ENCODE results near the gene SLC30A1.
A peak's percentile ranks its signal among the peaks of the same experiment; 100 is the strongest.
"Not testable (repeated sequence)": the region's sequence is repeated elsewhere in the genome, so short reads cannot be mapped to it uniquely, and the experiment has no call there.

SLC30A1 gene

GRCh38 chr1:211583011-211583992, 4.3 kb upstream of the SLC30A1 start:
- no peak for DNase-seq

- DNase-seq, result no peak
Observed at GRCh38 chr1:211581526-211581925, 2.6 kb upstream of the SLC30A1 start.

GRCh38 chr1:211580303-211580687, 1.3 kb upstream of the SLC30A1 start:
- DNase-seq, result no peak

GRCh38 chr1:211579440-211580302, 710 bp upstream of the SLC30A1 start:
- no peak for DNase-seq

- no peak for DNase-seq
Observed at GRCh38 chr1:211577819-211578639, 932 bp downstream of the SLC30A1 start.

- no peak for DNase-seq
Observed at GRCh38 chr1:211577277-211577818, 1.6 kb downstream of the SLC30A1 start.

GRCh38 chr1:211576717-211577116, 2.2 kb downstream of the SLC30A1 start:
- DNase-seq, result no peak

GRCh38 chr1:211574705-211575104, 4.3 kb downstream of the SLC30A1 start:
- no peak for DNase-seq

- no peak for DNase-seq
Observed at GRCh38 chr1:211571998-211572397, 7.0 kb downstream of the SLC30A1 start.

GRCh38 chr1:211570378-211570777, 8.6 kb downstream of the SLC30A1 start:
- not testable (repeated sequence) for DNase-seq

GRCh38 chr1:211566431-211567025, 12.4 kb downstream of the SLC30A1 start:
- DNase-seq, result no peak

- no peak for DNase-seq
Observed at GRCh38 chr1:211564084-211564483, 14.9 kb downstream of the SLC30A1 start.

- no peak for DNase-seq
Observed at GRCh38 chr1:211559222-211560010, 19.5 kb downstream of the SLC30A1 start.

GRCh38 chr1:211557894-211558625, 20.9 kb downstream of the SLC30A1 start:
- no peak for DNase-seq

GRCh38 chr1:211553549-211553948, 25.4 kb downstream of the SLC30A1 start:
- no peak for DNase-seq

GRCh38 chr1:211551638-211552460, 27.1 kb downstream of the SLC30A1 start:
- no peak for DNase-seq

GRCh38 chr1:211549092-211549711, 29.8 kb downstream of the SLC30A1 start:
- no peak for DNase-seq

- peak; percentile 93 for DNase-seq
Observed at GRCh38 chr1:211548321-211549091, 30.5 kb downstream of the SLC30A1 start.

Measured in NCI-H524 treated with DMSO at 0.1 percent for 48 hours (cell line).